CD4-positive, alpha-beta T cell (primary cell): Measurements from ENCODE around the gene KCNAB3. TPM values are rescaled to one million over a fixed set of nuclear protein-coding genes. Genes with fewer than 3 reads are reported as not detected.

ENCODE experiments used
- ATAC-seq: fragments of 200-7000 bp; cut with Tn5 transposase; one replicate; pipeline ENCODE4 v1.10.0; 2022; ENCODE audit warnings: mild to moderate bottlenecking; ENCODE audit not compliant: poor library complexity
- CTCF ChIA-PET: fragments of 350-600 bp; sonication (Branson Sonifier 250); formaldehyde crosslinking; loops from one replicate; lab custom pipeline; 2021; ENCODE audit warnings: antibody characterized with exemption, inconsistent platforms; lab: Charles Lee
- POLR2A ChIA-PET: fragments of 350-600 bp; sonication (Branson Sonifier 250); formaldehyde crosslinking; loops from one replicate; lab custom pipeline; 2021; ENCODE audit warnings: antibody characterized with exemption, inconsistent platforms; lab: Charles Lee
- DNase-seq, 14 experiments: peaks; one replicate each; pipeline ENCODE4 v3.0.0-alpha.2; 2013 to 2020; ENCODE audit warnings: mixed read lengths in 2 of 14
- H3K27ac ChIP-seq, 2 donors: one replicate each; pipeline versions ENCODE4 v1.5.1 to v1.7.0; 2013; ENCODE audit warnings: low read length in 2 of 2, low read depth in 1 of 2, mild to moderate bottlenecking in 1 of 2
- H3K27me3 ChIP-seq, 2 experiments: 1 replicate in 1 of 2; 2 replicates in 1 of 2; pipeline versions ENCODE4 v1.6.1 to v1.7.0; 2013; ENCODE audit warnings: low read length in 2 of 2, control low read depth in 1 of 2, mild to moderate bottlenecking in 1 of 2, moderate library complexity in 1 of 2; ENCODE audit not compliant: insufficient read depth in 2 of 2, control insufficient read depth in 1 of 2
- H3K36me3 ChIP-seq: one replicate; pipeline ENCODE4 v1.6.1; 2013; ENCODE audit warnings: low read length, control low read depth; ENCODE audit not compliant: insufficient read depth
- H3K4me1 ChIP-seq: one replicate; pipeline ENCODE4 v1.6.1; 2013; ENCODE audit warnings: low read length, control low read depth; ENCODE audit not compliant: insufficient read depth
- H3K4me3 ChIP-seq: one replicate; pipeline ENCODE4 v1.5.1; 2013; ENCODE audit warnings: mild to moderate bottlenecking, low read length, moderate library complexity
- H3K9me3 ChIP-seq, 2 experiments: 1 replicate in 1 of 2; 2 replicates in 1 of 2; pipeline versions ENCODE4 v1.6.1 to v1.7.0; 2013; ENCODE audit warnings: low read length in 2 of 2, mild to moderate bottlenecking in 2 of 2, control low read depth in 1 of 2, moderate library complexity in 1 of 2; ENCODE audit not compliant: control insufficient read depth in 1 of 2, insufficient read depth in 1 of 2
- H3K27ac Mint-ChIP-seq: one replicate; pipeline ENCODE4 v1.8.0; 2020; ENCODE audit warnings: mixed read lengths
- H3K27me3 Mint-ChIP-seq: one replicate; pipeline ENCODE4 v1.8.0; 2021; ENCODE audit warnings: mixed read lengths
- H3K36me3 Mint-ChIP-seq: one replicate; pipeline ENCODE4 v1.8.0; 2021; ENCODE audit warnings: low read depth, mixed read lengths
- H3K4me1 Mint-ChIP-seq: one replicate; pipeline ENCODE4 v1.8.0; 2021; ENCODE audit warnings: low read depth, mixed read lengths
- H3K4me3 Mint-ChIP-seq: one replicate; pipeline ENCODE4 v1.8.0; 2020; ENCODE audit warnings: mild to moderate bottlenecking, mixed read lengths
- H3K9me3 Mint-ChIP-seq: one replicate; pipeline ENCODE4 v1.8.0; 2020; ENCODE audit warnings: mixed read lengths
- intact Hi-C, 2 experiments: fragments of 100-400 bp; cut with DNase I in 1 of 2; cut with micrococcal nuclease in 1 of 2; formaldehyde crosslinking; loops; one replicate each; pipeline versions ENCODE4 v1.15.1 to v1.9.0; 2023 to 2025; cut with DNase I, micrococcal nuclease
- total RNA-seq, 174 experiments: library from RNA in 2 of 174; stranded (reverse) in 2 of 174; gene quantifications; one replicate each; pipeline ENCODE4 v1.2.3 and lab custom pipeline; 2021 to 2026
- TF ChIP-seq, protein P1 (sequence below): fragments of 200-600 bp; IDR thresholded peaks from one replicate; pipeline ENCODE4 v1.8.0; 2022; ENCODE audit warnings: antibody characterized with exemption, mild to moderate bottlenecking

KCNAB3 gene
- total RNA-seq, 2 experiments from 2014 or later, result 7.1 to 8.2 TPM

DNA sequence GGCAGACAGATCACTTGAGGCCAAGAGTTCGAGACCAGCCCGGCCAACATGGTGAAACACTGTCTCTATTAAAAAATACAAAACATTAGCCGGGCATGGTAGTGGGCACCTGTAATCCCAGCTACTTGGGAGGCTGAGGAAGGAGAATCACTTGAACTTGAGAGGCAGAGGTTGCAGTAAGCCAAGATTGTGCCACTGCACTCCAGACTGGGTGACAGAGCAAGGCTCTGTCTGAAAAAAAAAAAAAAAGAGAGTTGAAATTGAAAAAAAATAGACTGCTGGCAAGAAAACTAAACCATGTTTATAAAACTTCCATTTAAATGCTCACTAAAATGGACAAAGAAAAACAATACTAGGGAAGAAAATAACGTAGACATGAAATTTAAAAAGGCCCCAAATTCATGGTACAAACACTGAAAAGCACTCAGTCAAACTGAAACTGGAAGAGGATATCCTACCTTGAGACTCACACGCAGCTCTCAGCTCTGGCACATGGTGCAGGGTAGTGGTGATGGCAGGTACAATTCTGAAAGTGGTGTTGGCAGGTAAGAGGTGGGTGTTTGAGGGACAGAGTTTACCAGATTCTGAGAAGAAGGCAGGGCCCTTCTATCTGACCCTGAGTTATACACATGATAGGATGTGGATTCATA is 21.6 kb upstream of the KCNAB3 start:
- H3K36me3 ChIP-seq, result peaks cover 26% of the 10 kb centered on the region
- H3K27ac ChIP-seq, result no peak overlapping the region
- Mint-ChIP-seq H3K9me3 (no peaks in the 10 kb centered on the region), H3K4me3 (no peak overlapping the region), H3K4me1 (peaks cover 10% of the 10 kb centered on the region), H3K27me3 (no peaks in the 10 kb centered on the region), H3K27ac (peak overlapping the region; percentile 80), H3K36me3 (peaks cover 37% of the 10 kb centered on the region)
- H3K4me3 ChIP-seq, result no peak overlapping the region
- intact Hi-C loops, result no loop called here
- TF ChIP-seq, protein P1, sequence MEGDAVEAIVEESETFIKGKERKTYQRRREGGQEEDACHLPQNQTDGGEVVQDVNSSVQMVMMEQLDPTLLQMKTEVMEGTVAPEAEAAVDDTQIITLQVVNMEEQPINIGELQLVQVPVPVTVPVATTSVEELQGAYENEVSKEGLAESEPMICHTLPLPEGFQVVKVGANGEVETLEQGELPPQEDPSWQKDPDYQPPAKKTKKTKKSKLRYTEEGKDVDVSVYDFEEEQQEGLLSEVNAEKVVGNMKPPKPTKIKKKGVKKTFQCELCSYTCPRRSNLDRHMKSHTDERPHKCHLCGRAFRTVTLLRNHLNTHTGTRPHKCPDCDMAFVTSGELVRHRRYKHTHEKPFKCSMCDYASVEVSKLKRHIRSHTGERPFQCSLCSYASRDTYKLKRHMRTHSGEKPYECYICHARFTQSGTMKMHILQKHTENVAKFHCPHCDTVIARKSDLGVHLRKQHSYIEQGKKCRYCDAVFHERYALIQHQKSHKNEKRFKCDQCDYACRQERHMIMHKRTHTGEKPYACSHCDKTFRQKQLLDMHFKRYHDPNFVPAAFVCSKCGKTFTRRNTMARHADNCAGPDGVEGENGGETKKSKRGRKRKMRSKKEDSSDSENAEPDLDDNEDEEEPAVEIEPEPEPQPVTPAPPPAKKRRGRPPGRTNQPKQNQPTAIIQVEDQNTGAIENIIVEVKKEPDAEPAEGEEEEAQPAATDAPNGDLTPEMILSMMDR, result no peak
- H3K9me3 ChIP-seq, result no peaks in the 10 kb centered on the region
- CTCF ChIA-PET, result no interaction called here
- POLR2A ChIA-PET, result interaction anchor here (1.3 kb wide), 1 partner anchor 35 kb away, joined by 7 read pairs; the partner anchor contains the start of gene RNF227
- no peaks in the 10 kb centered on the region for H3K4me1 ChIP-seq
- no peaks in the 10 kb centered on the region for H3K27me3 ChIP-seq
- peak in 5 of 14 experiments; percentile 11 to 34 (median 25) for DNase-seq
- peak; percentile 55 for ATAC-seq

DNA sequence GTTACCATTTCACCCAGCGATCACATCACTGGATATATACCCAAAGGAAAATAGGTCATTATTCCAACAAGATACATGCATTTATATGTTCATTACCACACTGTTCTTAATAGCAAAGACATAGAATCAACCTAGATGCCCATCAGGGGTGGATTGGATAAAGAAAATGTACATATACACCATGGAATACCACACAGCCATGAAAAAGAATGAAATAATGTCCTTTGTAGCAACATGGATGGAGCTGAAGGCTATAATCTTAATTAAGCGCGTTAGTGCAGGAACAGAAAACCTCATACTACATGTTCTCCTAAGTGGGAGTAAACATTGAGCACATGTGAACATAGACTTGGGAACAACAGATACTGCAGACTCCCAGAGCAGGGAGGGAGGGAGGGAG is 20.9 kb upstream of the KCNAB3 start:
- Histone ChIP-seq H3K36me3 (peaks cover 33% of the 10 kb centered on the region), H3K9me3 (no peaks in the 10 kb centered on the region), H3K4me1 (no peaks in the 10 kb centered on the region), H3K27me3 (no peaks in the 10 kb centered on the region), H3K4me3 (no peak overlapping the region), H3K27ac (no peak overlapping the region)
- Mint-ChIP-seq H3K27ac (no peak overlapping the region), H3K4me1 (peaks cover 10% of the 10 kb centered on the region), H3K27me3 (no peaks in the 10 kb centered on the region), H3K4me3 (no peak overlapping the region), H3K9me3 (no peaks in the 10 kb centered on the region), H3K36me3 (peaks cover 44% of the 10 kb centered on the region)
- CTCF ChIA-PET, result no interaction called here
- DNase-seq (no peak), ATAC-seq (no peak)
- TF ChIP-seq, protein P1, result no peak
- POLR2A ChIA-PET, result no interaction called here
- intact Hi-C loops, result no loop called here

DNA sequence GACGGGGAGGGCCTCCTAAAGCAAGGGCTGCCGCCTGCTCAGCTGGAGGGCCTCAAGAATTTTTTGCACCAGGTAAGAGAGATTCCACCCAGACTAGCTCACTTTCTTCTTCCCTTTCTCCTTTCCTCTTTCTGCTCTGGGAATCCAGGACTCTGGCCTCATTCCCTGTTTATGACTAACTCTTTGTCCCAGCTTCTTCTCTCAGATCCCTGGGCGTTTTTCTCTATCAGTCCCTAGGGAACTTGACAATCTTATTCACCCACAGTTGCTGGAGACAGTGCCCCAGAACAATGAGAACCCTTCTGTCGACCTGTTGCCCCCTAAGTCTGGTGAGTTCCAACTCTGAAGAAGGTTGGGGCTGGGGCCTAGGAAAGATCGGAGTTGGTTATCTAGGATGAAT is 18.0 kb upstream of the KCNAB3 start:
- Mint-ChIP-seq H3K27ac (no peak overlapping the region), H3K4me3 (no peak overlapping the region), H3K9me3 (no peaks in the 10 kb centered on the region), H3K4me1 (peaks cover 10% of the 10 kb centered on the region), H3K27me3 (no peaks in the 10 kb centered on the region), H3K36me3 (peaks cover 67% of the 10 kb centered on the region)
- Histone ChIP-seq H3K9me3 (no peaks in the 10 kb centered on the region), H3K36me3 (peaks cover 54% of the 10 kb centered on the region), H3K27ac (no peak overlapping the region), H3K4me1 (no peaks in the 10 kb centered on the region), H3K4me3 (no peak overlapping the region), H3K27me3 (no peaks in the 10 kb centered on the region)
- ChIA-PET POLR2A (no interaction called here), CTCF (interaction anchor here (1.4 kb wide), 1 partner anchor 42 kb away, joined by 4 read pairs; no protein-coding TSS in a partner anchor)
- ATAC-seq, result no peak
- TF ChIP-seq, protein P1, result no peak
- DNase-seq, result no peak
- intact Hi-C loops, result no loop called here
